GM12865 (cell line): Measurements from ENCODE around the gene JMJD1C.

Source experiments
- DNase-seq: peaks from one replicate; pipeline ENCODE4 v3.0.0; 2010; ENCODE audit warnings: low read depth
- H3K4me3 ChIP-seq: 2 replicates; pipeline ENCODE4 v1.5.1; 2011; ENCODE audit warnings: mild to moderate bottlenecking, low read depth, low read length, control low read depth
- CTCF ChIP-seq: IDR thresholded peaks from 2 replicates; pipeline ENCODE4 v1.5.1; 2011; ENCODE audit warnings: low read length, control low read depth, low read depth, inconsistent platforms; ENCODE audit not compliant: insufficient read depth; ENCODE audit errors: missing control alignments

The JMJD1C gene

GRCh38 chr10:63275094-63275493 lies 190.7 kb downstream of the JMJD1C start:
- H3K4me3 ChIP-seq, result no peak overlapping the region
- no peak for TF ChIP-seq CTCF
- DNase-seq, result no peak

- TF ChIP-seq CTCF, result no peak
- peak; percentile 28 for DNase-seq
- H3K4me3 ChIP-seq, result no peak overlapping the region
Measured at GRCh38 chr10:63273577-63273976, 192.2 kb downstream of the JMJD1C start.

GRCh38 chr10:63268798-63269503 lies 196.8 kb downstream of the JMJD1C start:
- H3K4me3 ChIP-seq, result peak overlapping the region; percentile 60
- DNase-seq, result peak; percentile 96
- no peak for TF ChIP-seq CTCF

GRCh38 chr10:63268149-63268797 lies 197.5 kb downstream of the JMJD1C start:
- no peak for TF ChIP-seq CTCF
- no peak for DNase-seq
- H3K4me3 ChIP-seq, result peak overlapping the region; percentile 60

GRCh38 chr10:63267414-63268148 lies 198.2 kb downstream of the JMJD1C start:
- DNase-seq, result peak; percentile 29
- TF ChIP-seq CTCF, result no peak
- H3K4me3 ChIP-seq, result peak overlapping the region; percentile 60

GRCh38 chr10:63266391-63267316 lies 199.1 kb downstream of the JMJD1C start:
- peak overlapping the region; percentile 60 for H3K4me3 ChIP-seq
- TF ChIP-seq CTCF, result no peak
- peak; percentile 26 for DNase-seq
